Ovary (tissue), 9 donors: ENCODE data around the gene KRT86. TPM values are rescaled to one million over a fixed set of nuclear protein-coding genes. Genes with fewer than 3 reads are reported as not detected.
"Not testable (repeated sequence)": the region's sequence is repeated elsewhere in the genome, so short reads cannot be mapped to it uniquely, and the experiment has no call there.

ENCODE experiments used
- DNase-seq, 5 donors: peaks; one replicate each; pipeline ENCODE4 v3.0.0-alpha.2; 2019 to 2020
- H3K27ac ChIP-seq, 2 donors: fragments of 200-600 bp; one replicate each; pipeline versions ENCODE4 v1.5.1 to v1.8.0; 2019 to 2022
- H3K27me3 ChIP-seq: fragments of 200-600 bp; one replicate; pipeline ENCODE4 v1.8.0; 2022
- H3K36me3 ChIP-seq: fragments of 200-600 bp; sonication (generic); one replicate; pipeline ENCODE4 v1.5.1; 2019
- H3K4me1 ChIP-seq: one replicate; pipeline ENCODE4 v1.8.1; 2013; ENCODE audit warnings: mild to moderate bottlenecking, moderate library complexity; ENCODE audit not compliant: insufficient read depth
- H3K4me3 ChIP-seq: fragments of 200-600 bp; sonication (generic); one replicate; pipeline ENCODE4 v1.5.1; 2017
- H3K9me3 ChIP-seq, 2 donors: fragments of 200-600 bp in 1 of 2; sonication (generic) in 1 of 2; one replicate each; pipeline versions ENCODE4 v1.5.1 to v1.8.1; 2013 to 2019; ENCODE audit warnings: mild to moderate bottlenecking in 1 of 2, moderate library complexity in 1 of 2
- EP300 ChIP-seq: sonication (generic); formaldehyde crosslinking; IDR thresholded peaks from one replicate; pipeline ENCODE4 v1.6.1; 2017; ENCODE audit warnings: antibody characterized with exemption
- POLR2A ChIP-seq: fragments of 450-650 bp; IDR thresholded peaks from one replicate; pipeline ENCODE4 v1.6.1; 2017; ENCODE audit warnings: antibody characterized with exemption, mild to moderate bottlenecking, moderate library complexity
- WGBS, 3 donors: extraction: QIAGEN DNeasy Blood & Tissue Kit in 1 of 3; methylation state at CpG; one replicate each; pipeline versions ENCODE4 v1.1.5 to v1.1.7; 2013 to 2017; 5-methylcytosine and 5-hydroxymethylcytosine counted together
- intact Hi-C, 4 donors: fragments of 100-400 bp; cut with DNase I; formaldehyde crosslinking; loops; one replicate each; pipeline versions ENCODE4 v1.11.0 to v1.15.1; 2022 to 2023
- polyA plus RNA-seq, 2 donors: library from polyadenylated mRNA; stranded (reverse); fragments of 200-250 nt in 1 of 2; fragments of 350-450 nt in 1 of 2; fragmentation: Illumina TruSeq in 1 of 2; extraction: RNeasy Lipid Tissue Mini Kit (QIAGEN cat#74804) in 1 of 2; gene quantifications; one replicate each; pipeline ENCODE4 v1.2.3, GENCODE V29; 2013 to 2014
- total RNA-seq, 7 donors: library from RNA; depleted of rRNA in 2 of 7; stranded (reverse); fragments of >200 nt in 2 of 7; fragmentation: NEBNext Ultra II Directional in 3 of 7; extraction: Animal tissue kit (Norgen Biotek cat#: 25700) in 3 of 7; gene quantifications; one replicate each; pipeline versions ENCODE4 v1.1.0 to v1.2.4, GENCODE V29; 2016 to 2023
- TF ChIP-seq, protein P1 (sequence below), 3 donors: fragments of 450-650 bp in 2 of 3; fragments of 200-600 bp in 1 of 3; IDR thresholded peaks; one replicate each; pipeline versions ENCODE4 v1.5.1 to v1.8.0; 2016 to 2022; ENCODE audit warnings: antibody characterized with exemption in 3 of 3, mild to moderate bottlenecking in 1 of 3
- donor health status: DM: no; HTN: no; CAD: no; lungs with moderate emphysema.
- donor health status: DM: no; HTN: no; CAD: no.
- donor health status: Bipolar disorder and iron deficiency.
- donor health status: DM: yes; HTN: yes; CAD: no.
- donor health status: DM: no; HTN: no; CAD: no.
- donor health status: DM: yes; HTN: yes; CAD: no.

The KRT86 gene
- total and polyA plus RNA-seq, 9 donors, result 0.69 TPM; not detected in 8

GRCh38 chr12:52341066-52341580 lies 66.7 kb downstream of the KRT86 start:
- H3K4me3 ChIP-seq, result no peak overlapping the region
- no peaks in the 10 kb centered on the region for H3K9me3 ChIP-seq
- H3K27ac ChIP-seq, result no peak overlapping the region
- DNase-seq, result no peak
- 89 to 92% (median 91%) methylated on average over 14 of the region's 14 CpGs for WGBS, 3 donors
- H3K27me3 ChIP-seq, result no peaks in the 10 kb centered on the region
- intact Hi-C loops, result loop anchor here in 1 of 4 donors (10.0 kb wide), 1 partner anchor 776 kb away; no protein-coding TSS in a partner anchor
- TF ChIP-seq POLR2A, result no peak
- H3K4me1 ChIP-seq, result no peaks in the 10 kb centered on the region
- H3K36me3 ChIP-seq, result no peaks in the 10 kb centered on the region

- WGBS, 3 donors, result 88 to 89% (median 89%) methylated on average over 2 of the region's 2 CpGs
- DNase-seq, result no peak
- Histone ChIP-seq H3K27me3 (no peaks in the 10 kb centered on the region), H3K4me3 (no peak overlapping the region), H3K27ac (no peak overlapping the region), H3K36me3 (no peaks in the 10 kb centered on the region), H3K9me3 (no peaks in the 10 kb centered on the region), H3K4me1 (no peaks in the 10 kb centered on the region)
- intact Hi-C loops, result loop anchor here in 1 of 4 donors (10.0 kb wide), 1 partner anchor 778 kb away; no protein-coding TSS in a partner anchor
- TF ChIP-seq EP300, result no peak
- TF ChIP-seq, protein P1, sequence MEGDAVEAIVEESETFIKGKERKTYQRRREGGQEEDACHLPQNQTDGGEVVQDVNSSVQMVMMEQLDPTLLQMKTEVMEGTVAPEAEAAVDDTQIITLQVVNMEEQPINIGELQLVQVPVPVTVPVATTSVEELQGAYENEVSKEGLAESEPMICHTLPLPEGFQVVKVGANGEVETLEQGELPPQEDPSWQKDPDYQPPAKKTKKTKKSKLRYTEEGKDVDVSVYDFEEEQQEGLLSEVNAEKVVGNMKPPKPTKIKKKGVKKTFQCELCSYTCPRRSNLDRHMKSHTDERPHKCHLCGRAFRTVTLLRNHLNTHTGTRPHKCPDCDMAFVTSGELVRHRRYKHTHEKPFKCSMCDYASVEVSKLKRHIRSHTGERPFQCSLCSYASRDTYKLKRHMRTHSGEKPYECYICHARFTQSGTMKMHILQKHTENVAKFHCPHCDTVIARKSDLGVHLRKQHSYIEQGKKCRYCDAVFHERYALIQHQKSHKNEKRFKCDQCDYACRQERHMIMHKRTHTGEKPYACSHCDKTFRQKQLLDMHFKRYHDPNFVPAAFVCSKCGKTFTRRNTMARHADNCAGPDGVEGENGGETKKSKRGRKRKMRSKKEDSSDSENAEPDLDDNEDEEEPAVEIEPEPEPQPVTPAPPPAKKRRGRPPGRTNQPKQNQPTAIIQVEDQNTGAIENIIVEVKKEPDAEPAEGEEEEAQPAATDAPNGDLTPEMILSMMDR (IDR thresholded peaks at IDR 0.05), result no peak
These were observed 68.5 kb downstream of the KRT86 start for GRCh38 chr12:52342781-52343490.

- H3K4me1 ChIP-seq, result no peaks in the 10 kb centered on the region
- H3K4me3 ChIP-seq, result no peak overlapping the region
- H3K9me3 ChIP-seq, result no peaks in the 10 kb centered on the region
- TF ChIP-seq EP300 (no peak), POLR2A (no peak)
- TF ChIP-seq, protein P1 (IDR thresholded peaks at IDR 0.05), result no peak
- H3K27ac ChIP-seq, result no peak overlapping the region
- intact Hi-C loops, result loop anchor here in 1 of 4 donors (10.0 kb wide), 1 partner anchor 779 kb away; no protein-coding TSS in a partner anchor
- no peak for DNase-seq
- H3K27me3 ChIP-seq, result no peaks in the 10 kb centered on the region
- H3K36me3 ChIP-seq, result no peaks in the 10 kb centered on the region
- WGBS, 3 donors, result 79 to 98% (median 86%) methylated on average over 2 of the region's 2 CpGs
These were observed 69.1 kb downstream of the KRT86 start for GRCh38 chr12:52343550-52343949.

DNA sequence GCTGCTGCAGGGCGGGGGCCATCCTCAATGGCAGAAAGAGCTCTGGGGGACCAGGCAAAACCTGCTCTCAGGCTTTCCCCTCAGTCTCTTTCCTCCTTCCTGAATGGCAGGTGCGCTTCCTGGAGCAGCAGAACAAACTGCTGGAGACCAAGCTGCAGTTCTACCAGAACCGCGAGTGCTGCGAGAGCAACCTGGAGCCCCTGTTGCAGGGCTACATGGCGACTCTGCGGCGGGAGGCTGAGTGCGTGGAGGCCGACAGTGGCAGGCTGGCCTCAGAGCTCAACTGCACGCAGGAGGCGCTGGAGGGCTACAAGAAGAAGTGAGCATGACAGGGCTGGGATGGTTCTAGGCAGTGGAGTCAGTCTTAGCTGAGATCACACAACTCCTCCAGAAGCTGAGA lies 69.7 kb downstream of the KRT86 start:
- Histone ChIP-seq H3K27me3 (no peaks in the 10 kb centered on the region), H3K27ac (no peak overlapping the region), H3K4me3 (no peak overlapping the region), H3K36me3 (no peaks in the 10 kb centered on the region), H3K9me3 (no peaks in the 10 kb centered on the region), H3K4me1 (no peaks in the 10 kb centered on the region)
- WGBS, 3 donors, result 91 to 96% (median 93%) methylated on average over 12 of the region's 12 CpGs
- no peak for TF ChIP-seq EP300
- TF ChIP-seq, protein P1 (IDR thresholded peaks at IDR 0.05), result no peak
- TF ChIP-seq POLR2A, result no peak
- no peak for DNase-seq
- intact Hi-C loops, result loop anchor here in 1 of 4 donors (10.0 kb wide), 1 partner anchor 779 kb away; no protein-coding TSS in a partner anchor

GRCh38 chr12:52345041-52345440 lies 70.6 kb downstream of the KRT86 start:
- intact Hi-C loops, result loop anchor here in 1 of 4 donors (10.0 kb wide), 1 partner anchor 780 kb away; no protein-coding TSS in a partner anchor
- H3K4me3 ChIP-seq, result not testable (repeated sequence)

More at GRCh38 chr12:52345041-52345440, 70.6 kb downstream of the KRT86 start:
- not testable (repeated sequence) for H3K27me3 ChIP-seq, H3K27ac ChIP-seq, H3K9me3 ChIP-seq, H3K36me3 ChIP-seq, DNase-seq, H3K4me1 ChIP-seq
- 63 to 76% (median 65%) methylated on average over 8 of the region's 8 CpGs for WGBS, 3 donors
